Fibroblast of pulmonary artery (primary cell): Measurements from ENCODE around the gene GLE1.

Source experiments
- DNase-seq: peaks from one replicate; pipeline ENCODE4 v3.0.0-alpha.2; 2010; ENCODE audit warnings: low read depth
- H3K4me3 ChIP-seq: replicated peaks from 2 replicates; pipeline ENCODE4 v1.5.1; 2011; ENCODE audit warnings: low read depth, mild to moderate bottlenecking, control low read depth, low read length, moderate library complexity
- TF ChIP-seq, protein P1 (sequence below): IDR thresholded peaks from 2 replicates; pipeline ENCODE4 v1.5.1; 2011; ENCODE audit warnings: mild to moderate bottlenecking, control low read depth, low read length, inconsistent platforms; ENCODE audit errors: missing control alignments

GLE1 gene

DNA sequence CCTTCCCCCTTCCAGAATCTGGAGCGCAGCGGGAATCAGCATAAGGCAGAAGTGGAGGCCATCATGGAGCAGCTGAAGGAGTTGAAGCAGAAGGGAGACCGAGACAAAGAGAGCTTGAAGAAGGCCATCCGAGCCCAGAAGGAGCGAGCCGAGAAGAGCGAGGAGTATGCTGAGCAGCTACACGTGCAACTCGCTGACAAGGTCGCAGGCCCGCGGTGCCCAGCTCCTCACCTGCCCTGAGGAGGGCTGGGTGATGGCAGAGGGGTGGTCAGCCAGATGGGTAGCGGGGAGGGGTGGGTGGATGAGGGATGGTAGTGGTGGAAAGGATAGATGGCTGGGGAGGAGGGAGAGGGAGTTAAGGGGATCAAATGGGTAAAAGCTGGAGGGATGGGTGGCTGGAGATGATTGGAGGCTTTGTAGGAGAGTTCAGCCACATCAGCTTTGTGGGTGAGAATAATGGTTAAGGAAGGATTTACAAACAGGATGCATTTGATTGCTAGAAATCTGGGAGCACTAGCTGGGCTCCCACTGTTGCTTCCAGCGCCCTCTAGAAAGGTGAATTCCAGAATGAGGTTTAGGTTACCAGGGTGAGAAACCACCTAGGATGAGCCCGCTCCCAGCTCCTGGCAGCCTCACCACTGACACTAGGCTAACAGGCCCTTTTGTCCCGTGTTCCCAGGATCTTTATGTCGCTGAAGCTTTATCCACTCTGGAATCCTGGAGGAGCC is 19.7 kb upstream of the GLE1 start:
- no peak overlapping the region for H3K4me3 ChIP-seq
- DNase-seq, result no peak
- TF ChIP-seq, protein P1, sequence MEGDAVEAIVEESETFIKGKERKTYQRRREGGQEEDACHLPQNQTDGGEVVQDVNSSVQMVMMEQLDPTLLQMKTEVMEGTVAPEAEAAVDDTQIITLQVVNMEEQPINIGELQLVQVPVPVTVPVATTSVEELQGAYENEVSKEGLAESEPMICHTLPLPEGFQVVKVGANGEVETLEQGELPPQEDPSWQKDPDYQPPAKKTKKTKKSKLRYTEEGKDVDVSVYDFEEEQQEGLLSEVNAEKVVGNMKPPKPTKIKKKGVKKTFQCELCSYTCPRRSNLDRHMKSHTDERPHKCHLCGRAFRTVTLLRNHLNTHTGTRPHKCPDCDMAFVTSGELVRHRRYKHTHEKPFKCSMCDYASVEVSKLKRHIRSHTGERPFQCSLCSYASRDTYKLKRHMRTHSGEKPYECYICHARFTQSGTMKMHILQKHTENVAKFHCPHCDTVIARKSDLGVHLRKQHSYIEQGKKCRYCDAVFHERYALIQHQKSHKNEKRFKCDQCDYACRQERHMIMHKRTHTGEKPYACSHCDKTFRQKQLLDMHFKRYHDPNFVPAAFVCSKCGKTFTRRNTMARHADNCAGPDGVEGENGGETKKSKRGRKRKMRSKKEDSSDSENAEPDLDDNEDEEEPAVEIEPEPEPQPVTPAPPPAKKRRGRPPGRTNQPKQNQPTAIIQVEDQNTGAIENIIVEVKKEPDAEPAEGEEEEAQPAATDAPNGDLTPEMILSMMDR, result no peak

DNA sequence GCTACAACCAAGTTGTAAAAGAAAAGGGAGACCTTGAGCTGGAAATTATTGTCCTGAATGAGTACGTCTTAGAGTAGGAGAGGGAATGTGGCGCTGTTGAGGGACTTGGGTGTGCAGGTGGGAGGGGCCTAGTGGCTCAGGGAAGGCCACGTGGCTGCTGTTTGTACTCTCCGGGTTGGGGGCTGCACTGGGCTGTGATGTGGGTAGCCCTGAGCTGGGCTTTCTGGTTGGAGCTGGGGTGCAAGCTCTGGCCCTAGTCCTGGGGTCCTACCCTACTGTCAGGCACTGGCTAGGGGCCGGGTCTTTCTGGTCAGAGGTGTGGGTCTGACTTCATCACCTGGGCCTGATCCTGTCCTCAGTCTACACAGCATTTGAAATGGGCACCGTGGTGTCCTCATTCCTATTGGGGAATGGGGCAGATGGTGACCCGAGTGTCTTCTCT is 19.1 kb upstream of the GLE1 start:
- DNase-seq, result no peak
- no peak overlapping the region for H3K4me3 ChIP-seq
- TF ChIP-seq, protein P1, result no peak

DNA sequence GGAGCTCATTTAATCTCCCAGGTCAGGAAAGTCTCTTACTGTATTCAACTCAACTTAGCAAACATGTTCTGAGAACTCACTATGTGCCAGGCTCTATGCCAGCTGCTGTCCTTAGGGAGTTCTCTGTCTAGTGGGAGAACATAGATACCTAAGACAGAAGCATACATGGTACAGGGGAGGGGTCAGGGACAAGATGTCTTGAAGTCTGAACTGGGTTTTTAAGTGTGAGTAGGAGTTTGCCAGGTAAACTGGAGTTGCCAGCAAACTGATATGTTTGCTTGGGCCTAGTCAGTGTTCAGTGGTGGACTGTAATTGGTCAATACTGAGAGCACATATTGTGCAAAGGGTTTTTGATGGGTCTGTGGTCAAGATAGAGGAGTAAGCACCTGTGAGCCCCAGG is 18.3 kb upstream of the GLE1 start:
- TF ChIP-seq, protein P1, result no peak
- H3K4me3 ChIP-seq, result no peak overlapping the region
- no peak for DNase-seq

DNA sequence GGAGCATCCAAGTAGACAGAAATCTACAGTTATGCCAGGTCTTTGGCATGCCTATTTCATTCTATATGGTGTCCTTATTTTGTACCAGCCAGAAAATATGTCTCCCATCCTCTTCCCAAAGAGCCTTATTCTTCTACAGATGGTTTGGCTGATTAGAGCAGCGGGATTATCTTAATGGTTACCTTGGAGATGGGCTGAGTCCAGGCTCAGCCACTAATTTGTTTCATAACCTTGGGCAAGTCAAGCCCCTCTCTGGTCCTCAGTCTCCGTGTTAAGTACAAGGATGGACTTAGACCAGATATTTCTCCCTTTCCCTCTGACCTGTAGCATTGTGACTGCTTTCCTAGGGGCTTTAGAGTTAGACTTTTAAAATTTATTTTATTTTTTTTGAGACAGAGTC is 11.1 kb upstream of the GLE1 start:
- no peak for DNase-seq
- no peak overlapping the region for H3K4me3 ChIP-seq
- TF ChIP-seq, protein P1, result no peak

DNA sequence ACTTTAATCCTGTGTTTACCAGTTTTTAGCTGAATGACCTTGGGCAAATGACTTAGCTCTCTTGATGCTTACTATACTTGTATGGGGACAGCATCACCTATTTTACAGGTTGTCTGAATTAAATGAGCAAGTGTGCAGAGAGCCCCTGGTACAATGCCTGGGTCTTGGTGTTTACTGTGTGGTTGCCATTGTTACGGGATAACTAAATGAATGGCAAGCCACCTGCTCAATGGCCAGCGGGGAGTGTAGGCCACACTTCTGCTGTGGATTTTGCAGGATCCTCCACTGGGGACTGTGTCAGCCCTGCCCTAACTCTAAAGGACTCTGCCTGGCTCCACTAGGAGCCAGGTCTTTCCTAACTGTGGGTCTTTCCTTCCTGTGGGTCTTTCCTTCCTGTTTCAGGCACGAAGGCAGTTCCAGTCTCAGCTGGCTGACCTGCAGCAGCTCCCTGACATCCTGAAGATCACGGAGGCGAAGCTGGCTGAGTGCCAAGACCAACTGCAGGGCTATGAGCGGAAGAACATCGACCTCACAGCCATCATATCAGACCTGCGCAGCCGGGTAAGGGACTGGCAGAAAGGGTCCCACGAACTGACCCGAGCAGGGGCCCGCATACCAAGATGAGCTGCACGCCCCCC is 10.3 kb upstream of the GLE1 start:
- TF ChIP-seq, protein P1, result no peak
- H3K4me3 ChIP-seq, result no peak overlapping the region
- DNase-seq, result peak; percentile 61

DNA sequence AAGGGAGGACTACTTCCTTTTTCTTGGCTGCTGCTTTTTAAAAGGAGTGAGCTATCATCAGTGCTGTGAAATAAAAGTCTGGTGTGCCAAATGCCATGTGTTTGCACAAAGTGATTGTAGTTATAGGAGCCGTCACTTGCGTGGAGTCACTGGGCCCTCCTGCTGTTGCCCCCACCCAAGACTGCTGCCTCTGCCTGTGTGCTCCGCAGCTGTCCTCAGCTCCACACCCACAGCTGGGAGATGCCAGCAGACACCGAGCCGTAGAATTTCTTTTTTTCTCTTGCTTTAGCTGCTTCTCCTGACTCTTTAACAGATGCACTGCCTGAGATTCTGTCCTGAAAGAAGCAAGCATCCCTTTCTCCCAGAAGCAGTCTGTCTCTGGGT is 9.8 kb upstream of the GLE1 start:
- TF ChIP-seq, protein P1, result no peak
- no peak overlapping the region for H3K4me3 ChIP-seq
- no peak for DNase-seq
